ENCODE results near the gene DNAJC28.
"Not testable (repeated sequence)": the region's sequence is repeated elsewhere in the genome, so short reads cannot be mapped to it uniquely, and the experiment has no call there.

The DNAJC28 gene

GRCh38 chr21:33491373-33492102, at the start of gene DNAJC28:
DNAJC28 (minus strand) TSS chr21:33491716; CDS start chr21:33489393, 2,323 bp downstream.
- peak; percentile 93 to 96 for DNase-seq

- peak in 1 of 2 donors; percentile 28 for DNase-seq
Measured at GRCh38 chr21:33541105-33541711, 49.7 kb upstream of the DNAJC28 start.

GRCh38 chr21:33540711-33541104, 49.2 kb upstream of the DNAJC28 start:
- DNase-seq = no peak

- DNase-seq = no peak
Measured at GRCh38 chr21:33539616-33540015, 48.1 kb upstream of the DNAJC28 start.

GRCh38 chr21:33537212-33537611, 45.7 kb upstream of the DNAJC28 start:
- DNase-seq = no peak

GRCh38 chr21:33531007-33531406, 39.5 kb upstream of the DNAJC28 start:
- DNase-seq = no peak

- no peak for DNase-seq
Measured at GRCh38 chr21:33522953-33523349, 31.4 kb upstream of the DNAJC28 start.

GRCh38 chr21:33522297-33522952, 30.9 kb upstream of the DNAJC28 start:
- DNase-seq = no peak

GRCh38 chr21:33518899-33519298, 27.4 kb upstream of the DNAJC28 start:
- DNase-seq = no peak

- no peak for DNase-seq
Measured at GRCh38 chr21:33514229-33514628, 22.7 kb upstream of the DNAJC28 start.

- DNase-seq = no peak
Measured at GRCh38 chr21:33512481-33512880, 21.0 kb upstream of the DNAJC28 start.

- DNase-seq = no peak
Measured at GRCh38 chr21:33511639-33512038, 20.1 kb upstream of the DNAJC28 start.

GRCh38 chr21:33510826-33511225, 19.3 kb upstream of the DNAJC28 start:
- DNase-seq = no peak

GRCh38 chr21:33507003-33507402, 15.5 kb upstream of the DNAJC28 start:
- DNase-seq = not testable (repeated sequence)

GRCh38 chr21:33505833-33506232, 14.3 kb upstream of the DNAJC28 start:
- no peak for DNase-seq

- DNase-seq = no peak
Measured at GRCh38 chr21:33496345-33496744, 4.8 kb upstream of the DNAJC28 start.

- DNase-seq = no peak
Measured at GRCh38 chr21:33495743-33496142, 4.2 kb upstream of the DNAJC28 start.

GRCh38 chr21:33493756-33494155, 2.2 kb upstream of the DNAJC28 start:
- no peak for DNase-seq

GRCh38 chr21:33492571-33492970, 1.1 kb upstream of the DNAJC28 start:
- DNase-seq = no peak

- DNase-seq = no peak
Measured at GRCh38 chr21:33490991-33491372, 534 bp downstream of the DNAJC28 start.

GRCh38 chr21:33488936-33489335, 2.6 kb downstream of the DNAJC28 start:
- no peak for DNase-seq

- no peak for DNase-seq
Measured at GRCh38 chr21:33487996-33488395, 3.5 kb downstream of the DNAJC28 start.

- no peak for DNase-seq
Measured at GRCh38 chr21:33481314-33481943, 10.1 kb downstream of the DNAJC28 start.

All from CD4-positive, alpha-beta T cell treated with Interleukin-1 beta for 1 hour (primary cell).